PC-3 (cell line): ENCODE results near the gene PCDH9. TPM values are rescaled to one million over a fixed set of nuclear protein-coding genes. Genes with fewer than 3 reads are reported as not detected.

ENCODE experiments used
- ATAC-seq: fragments of 200-7000 bp; cut with Tn5 transposase; 2 replicates; pipeline ENCODE4 v1.9.1; 2020; ENCODE audit warnings: mild to moderate bottlenecking, moderate library complexity
- BruUV-seq: library from RNA; stranded (reverse); fragments of 400-500 nt; replicated peaks from 2 replicates; lab custom pipeline; 2021; lab: Mats Ljungman, UMichigan
- CTCF ChIA-PET: fragments of 300-600 bp; sonication (Branson Sonifier 250); formaldehyde crosslinking; loops from one replicate; lab custom pipeline; 2022; ENCODE audit warnings: antibody characterized with exemption; lab: Charles Lee
- POLR2A ChIA-PET: fragments of 300-600 bp; sonication (Branson Sonifier 250); formaldehyde crosslinking; loops from one replicate; lab custom pipeline; 2022; ENCODE audit warnings: antibody characterized with exemption; ENCODE audit not compliant: unreplicated experiment; lab: Charles Lee
- DNase-seq: peaks from one replicate; pipeline ENCODE4 v3.0.0-alpha.2; 2015
- H2AFZ ChIP-seq: fragments of 300-600 bp; sonication (generic); 2 replicates; pipeline ENCODE4 v1.6.0; 2016; ENCODE audit warnings: antibody characterized with exemption, low read length
- H3F3A ChIP-seq: fragments of 300-600 bp; sonication (generic); one replicate; pipeline ENCODE4 v1.6.0; 2017; ENCODE audit warnings: antibody characterized with exemption, low read length, control low read depth, mild to moderate bottlenecking; ENCODE audit not compliant: unreplicated experiment
- H3K27ac ChIP-seq: fragments of 300-600 bp; sonication (generic); 2 replicates; pipeline ENCODE4 v1.5.1; 2016; ENCODE audit warnings: mild to moderate bottlenecking, low read length
- H3K27me3 ChIP-seq: fragments of 300-600 bp; sonication (generic); 2 replicates; pipeline ENCODE4 v1.6.1; 2016; ENCODE audit warnings: low read length, mixed read lengths
- H3K36me3 ChIP-seq: fragments of 300-600 bp; sonication (generic); 2 replicates; pipeline ENCODE4 v1.6.1; 2016; ENCODE audit warnings: low read depth, mixed run types, low read length, mixed read lengths
- H3K4me1 ChIP-seq: fragments of 300-600 bp; sonication (generic); 2 replicates; pipeline ENCODE4 v1.5.1; 2016; ENCODE audit warnings: low read length; ENCODE audit not compliant: insufficient read depth
- H3K4me2 ChIP-seq: fragments of 300-600 bp; sonication (generic); 2 replicates; pipeline ENCODE4 v1.6.0; 2016; ENCODE audit warnings: low read length
- H3K4me3 ChIP-seq: fragments of 300-600 bp; sonication (generic); 2 replicates; pipeline ENCODE4 v1.5.1; 2016; ENCODE audit warnings: mild to moderate bottlenecking, low read length, mixed read lengths
- H3K79me2 ChIP-seq: fragments of 300-600 bp; sonication (generic); 2 replicates; pipeline ENCODE4 v1.6.1; 2017; ENCODE audit warnings: low read length, mixed read lengths
- H3K9ac ChIP-seq: fragments of 300-600 bp; sonication (generic); 2 replicates; pipeline ENCODE4 v1.6.0; 2016; ENCODE audit warnings: mild to moderate bottlenecking, low read length
- H3K9me2 ChIP-seq: fragments of 300-600 bp; sonication (generic); replicated peaks from 2 replicates; pipeline ENCODE4 v1.6.1; 2016; ENCODE audit warnings: mixed run types, low read length, mixed read lengths
- H3K9me3 ChIP-seq: fragments of 300-600 bp; sonication (generic); 2 replicates; pipeline ENCODE4 v1.6.1; 2016; ENCODE audit warnings: low read length, mixed read lengths
- H4K20me1 ChIP-seq: fragments of 300-600 bp; sonication (generic); 2 replicates; pipeline ENCODE4 v1.6.1; 2016; ENCODE audit warnings: low read length, mixed read lengths
- EZH2 ChIP-seq: fragments of 300-600 bp; sonication (generic); IDR thresholded peaks from one replicate; pipeline ENCODE4 v1.6.1; 2017; ENCODE audit warnings: antibody characterized with exemption, mild to moderate bottlenecking, low read length; ENCODE audit not compliant: unreplicated experiment
- EZH2phosphoT487 ChIP-seq: fragments of 300-600 bp; sonication (generic); IDR thresholded peaks from 2 replicates; pipeline ENCODE4 v1.6.1; 2018; ENCODE audit warnings: mild to moderate bottlenecking, antibody characterized with exemption, low read length, borderline replicate concordance
- intact Hi-C: fragments of 100-400 bp; cut with micrococcal nuclease; formaldehyde crosslinking; loops from 2 replicates; pipeline ENCODE4 v1.9.0; 2023
- total RNA-seq: library from RNA; depleted of rRNA; stranded (reverse); fragments of >200 nt; gene quantifications from 2 replicates; pipeline ENCODE4 v1.2.3, GENCODE V29; 2014
- TF ChIP-seq, protein P1 (sequence below): fragments of 300-600 bp; sonication (generic); conservative IDR thresholded peaks from 2 replicates; pipeline ENCODE4 v1.5.1; 2017; ENCODE audit warnings: antibody characterized with exemption, low read depth, mild to moderate bottlenecking, low read length

PCDH9 gene
- total RNA-seq, 1 experiment from 2014 or later = 0.98 TPM

DNA sequence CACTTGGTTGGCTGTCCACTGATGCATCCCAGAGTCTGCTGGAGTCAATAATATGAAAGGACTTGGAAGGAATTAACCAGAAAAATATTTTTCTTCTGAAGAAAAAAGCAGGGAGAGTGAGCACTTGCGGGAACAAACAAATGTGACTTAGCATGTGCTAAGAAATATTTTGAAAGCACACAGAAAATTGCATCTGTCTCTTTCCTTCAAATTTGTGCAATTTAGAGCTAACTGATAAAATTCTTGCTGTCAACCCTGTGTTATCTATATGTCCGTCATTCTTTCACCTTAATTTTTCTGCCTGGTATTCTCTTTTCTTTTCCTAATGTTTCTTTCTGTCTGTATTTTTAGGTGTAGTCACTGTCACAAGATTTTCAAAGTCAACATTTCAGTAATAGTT lies 852.6 kb downstream of the PCDH9 start:
- Histone ChIP-seq H3K27me3 (no peaks in the 10 kb centered on the region), H3K9me3 (no peaks in the 10 kb centered on the region), H3K36me3 (no peaks in the 10 kb centered on the region), H4K20me1 (no peaks in the 10 kb centered on the region), H3K27ac (no peak overlapping the region), H3F3A (no peaks in the 10 kb centered on the region), H3K9ac (no peak overlapping the region), H3K79me2 (no peaks in the 10 kb centered on the region), H2AFZ (no peak overlapping the region), H3K4me3 (no peak overlapping the region), H3K4me2 (no peak overlapping the region), H3K4me1 (no peaks in the 10 kb centered on the region), H3K9me2 (no peaks in the 10 kb centered on the region)
- ATAC-seq = no peak
- CTCF ChIA-PET = no interaction called here
- TF ChIP-seq, protein P1, sequence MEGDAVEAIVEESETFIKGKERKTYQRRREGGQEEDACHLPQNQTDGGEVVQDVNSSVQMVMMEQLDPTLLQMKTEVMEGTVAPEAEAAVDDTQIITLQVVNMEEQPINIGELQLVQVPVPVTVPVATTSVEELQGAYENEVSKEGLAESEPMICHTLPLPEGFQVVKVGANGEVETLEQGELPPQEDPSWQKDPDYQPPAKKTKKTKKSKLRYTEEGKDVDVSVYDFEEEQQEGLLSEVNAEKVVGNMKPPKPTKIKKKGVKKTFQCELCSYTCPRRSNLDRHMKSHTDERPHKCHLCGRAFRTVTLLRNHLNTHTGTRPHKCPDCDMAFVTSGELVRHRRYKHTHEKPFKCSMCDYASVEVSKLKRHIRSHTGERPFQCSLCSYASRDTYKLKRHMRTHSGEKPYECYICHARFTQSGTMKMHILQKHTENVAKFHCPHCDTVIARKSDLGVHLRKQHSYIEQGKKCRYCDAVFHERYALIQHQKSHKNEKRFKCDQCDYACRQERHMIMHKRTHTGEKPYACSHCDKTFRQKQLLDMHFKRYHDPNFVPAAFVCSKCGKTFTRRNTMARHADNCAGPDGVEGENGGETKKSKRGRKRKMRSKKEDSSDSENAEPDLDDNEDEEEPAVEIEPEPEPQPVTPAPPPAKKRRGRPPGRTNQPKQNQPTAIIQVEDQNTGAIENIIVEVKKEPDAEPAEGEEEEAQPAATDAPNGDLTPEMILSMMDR = no peak
- no peak for TF ChIP-seq EZH2phosphoT487
- no TSS peak for BruUV-seq
- POLR2A ChIA-PET = no interaction called here
- no peak for DNase-seq
- intact Hi-C loops = no loop called here

DNA sequence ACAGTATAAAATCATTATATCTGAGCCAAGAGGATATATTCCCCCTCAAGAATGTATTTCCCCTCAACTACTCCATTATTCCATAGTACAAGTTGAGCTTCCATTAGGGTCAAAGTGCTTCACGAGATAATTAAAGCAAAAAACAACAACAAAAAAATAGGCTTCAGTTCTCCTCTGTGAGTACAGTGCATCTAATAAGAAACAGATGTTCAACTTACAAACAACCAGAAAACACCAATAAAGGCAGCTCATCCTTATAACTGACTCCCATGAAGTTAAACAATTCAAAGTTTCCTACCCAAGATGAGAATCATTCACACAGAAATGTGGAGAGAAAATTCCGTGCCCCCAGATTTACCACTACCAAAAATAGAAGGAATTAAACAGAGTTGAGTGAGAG lies 854.4 kb downstream of the PCDH9 start:
- BruUV-seq = no TSS peak
- no peak overlapping the region for H3K4me2 ChIP-seq

DNA sequence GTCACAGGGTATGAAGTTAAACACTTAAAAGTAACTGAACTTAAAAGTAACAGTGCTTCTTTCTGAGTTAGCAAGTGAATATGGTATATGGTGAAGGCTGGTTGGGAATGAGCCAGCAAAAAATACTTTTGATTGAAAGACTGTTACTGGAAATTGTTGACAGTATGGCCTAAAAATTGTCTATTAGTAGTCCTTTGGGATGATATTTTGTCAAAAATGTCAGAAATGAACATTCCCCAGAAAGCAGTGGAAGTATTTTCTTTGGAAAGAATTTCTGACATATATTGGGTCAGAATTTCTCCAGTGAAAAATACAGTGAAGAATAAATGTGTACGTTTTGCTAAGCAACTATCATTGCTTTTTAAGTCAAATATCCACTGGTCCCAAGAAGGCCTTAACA lies 860.5 kb downstream of the PCDH9 start:
- H3F3A ChIP-seq = no peaks in the 10 kb centered on the region
- DNase-seq (no peak), ATAC-seq (no peak)
- H3K27ac ChIP-seq = no peak overlapping the region
- no peaks in the 10 kb centered on the region for H3K79me2 ChIP-seq
- TF ChIP-seq EZH2phosphoT487 (no peak), EZH2 (no peak)
- TF ChIP-seq, protein P1 = no peak
- H4K20me1 ChIP-seq = no peaks in the 10 kb centered on the region
- no peak overlapping the region for H2AFZ ChIP-seq
- intact Hi-C loops = no loop called here
- ChIA-PET POLR2A (no interaction called here), CTCF (no interaction called here)
- H3K9ac ChIP-seq = no peak overlapping the region
- H3K9me3 ChIP-seq = no peaks in the 10 kb centered on the region
- H3K27me3 ChIP-seq = no peaks in the 10 kb centered on the region
- no peak overlapping the region for H3K4me2 ChIP-seq
- H3K36me3 ChIP-seq = no peaks in the 10 kb centered on the region
- H3K4me3 ChIP-seq = no peak overlapping the region
- BruUV-seq = no TSS peak
- no peaks in the 10 kb centered on the region for H3K9me2 ChIP-seq
- no peaks in the 10 kb centered on the region for H3K4me1 ChIP-seq

More for the DNA sequence above, 854.4 kb downstream of the PCDH9 start:
- Histone ChIP-seq H3K9ac (no peak overlapping the region), H3K4me1 (no peaks in the 10 kb centered on the region), H4K20me1 (no peaks in the 10 kb centered on the region), H3K79me2 (no peaks in the 10 kb centered on the region), H3K9me2 (no peaks in the 10 kb centered on the region), H3K27ac (no peak overlapping the region), H2AFZ (no peak overlapping the region), H3K27me3 (no peaks in the 10 kb centered on the region), H3K36me3 (no peaks in the 10 kb centered on the region), H3K9me3 (no peaks in the 10 kb centered on the region), H3K4me3 (no peak overlapping the region), H3F3A (no peaks in the 10 kb centered on the region)
- ATAC-seq (no peak), DNase-seq (no peak)
- ChIA-PET POLR2A (interaction anchor here (0.6 kb wide), 1 partner anchor 34 kb away, joined by 3 read pairs; no protein-coding TSS in a partner anchor), CTCF (no interaction called here)
- intact Hi-C loops = no loop called here
- TF ChIP-seq EZH2phosphoT487 (no peak), EZH2 (no peak)
- TF ChIP-seq, protein P1 = no peak
